Femur (tissue), 1 donor: Measurements from ENCODE around the gene CBLB.

Experiments
- DNase-seq: peaks from one replicate; pipeline ENCODE4 v3.0.0-alpha.2; 2017

The CBLB gene

GRCh38 chr3:105676621-105677300, 192.1 kb downstream of the CBLB start:
- no peak for DNase-seq

- DNase-seq: no peak
Measured at GRCh38 chr3:105674437-105675065, 194.3 kb downstream of the CBLB start.

GRCh38 chr3:105672996-105673395, 195.8 kb downstream of the CBLB start:
- no peak for DNase-seq

GRCh38 chr3:105662306-105662705, 206.5 kb downstream of the CBLB start:
- DNase-seq: no peak

GRCh38 chr3:105661461-105661860, 207.4 kb downstream of the CBLB start:
- DNase-seq: no peak

- no peak for DNase-seq
Measured at GRCh38 chr3:105656651-105657504, 211.9 kb downstream of the CBLB start.

GRCh38 chr3:105653868-105654267, 214.9 kb downstream of the CBLB start:
- DNase-seq: no peak

GRCh38 chr3:105653166-105653565, 215.6 kb downstream of the CBLB start:
- DNase-seq: no peak

GRCh38 chr3:105649480-105649879, 219.3 kb downstream of the CBLB start:
- DNase-seq: no peak

GRCh38 chr3:105647047-105647446, 221.8 kb downstream of the CBLB start:
- no peak for DNase-seq

GRCh38 chr3:105639131-105639530, 229.7 kb downstream of the CBLB start:
- no peak for DNase-seq

GRCh38 chr3:105634708-105635107, 234.1 kb downstream of the CBLB start:
- DNase-seq: no peak

- DNase-seq: no peak
Measured at GRCh38 chr3:105629718-105630117, 239.1 kb downstream of the CBLB start.

GRCh38 chr3:105626739-105627138, 242.1 kb downstream of the CBLB start:
- no peak for DNase-seq

GRCh38 chr3:105622169-105622568, 246.6 kb downstream of the CBLB start:
- DNase-seq: no peak

GRCh38 chr3:105620236-105620635, 248.6 kb downstream of the CBLB start:
- no peak for DNase-seq

GRCh38 chr3:105619651-105620050, 249.2 kb downstream of the CBLB start:
- DNase-seq: no peak

GRCh38 chr3:105618556-105618955, 250.3 kb downstream of the CBLB start:
- DNase-seq: no peak

GRCh38 chr3:105616374-105617121, 252.3 kb downstream of the CBLB start:
- no peak for DNase-seq

- DNase-seq: no peak
Measured at GRCh38 chr3:105615814-105616213, 253.0 kb downstream of the CBLB start.

- DNase-seq: no peak
Measured at GRCh38 chr3:105614288-105615030, 254.4 kb downstream of the CBLB start.

GRCh38 chr3:105613120-105613519, 255.7 kb downstream of the CBLB start:
- no peak for DNase-seq
